Stimulated activated CD8-positive, alpha-beta memory T cell treated with anti-CD3 and anti-CD28 coated beads, Interleukin-4, amount 100 ng/mL, for 24 hours (primary cell): ENCODE data around the gene NEURL3.

ENCODE experiments used
- DNase-seq: peaks from one replicate; pipeline ENCODE4 v3.0.0-alpha.2; 2020; ENCODE audit warnings: low read depth

Gene NEURL3

DNA sequence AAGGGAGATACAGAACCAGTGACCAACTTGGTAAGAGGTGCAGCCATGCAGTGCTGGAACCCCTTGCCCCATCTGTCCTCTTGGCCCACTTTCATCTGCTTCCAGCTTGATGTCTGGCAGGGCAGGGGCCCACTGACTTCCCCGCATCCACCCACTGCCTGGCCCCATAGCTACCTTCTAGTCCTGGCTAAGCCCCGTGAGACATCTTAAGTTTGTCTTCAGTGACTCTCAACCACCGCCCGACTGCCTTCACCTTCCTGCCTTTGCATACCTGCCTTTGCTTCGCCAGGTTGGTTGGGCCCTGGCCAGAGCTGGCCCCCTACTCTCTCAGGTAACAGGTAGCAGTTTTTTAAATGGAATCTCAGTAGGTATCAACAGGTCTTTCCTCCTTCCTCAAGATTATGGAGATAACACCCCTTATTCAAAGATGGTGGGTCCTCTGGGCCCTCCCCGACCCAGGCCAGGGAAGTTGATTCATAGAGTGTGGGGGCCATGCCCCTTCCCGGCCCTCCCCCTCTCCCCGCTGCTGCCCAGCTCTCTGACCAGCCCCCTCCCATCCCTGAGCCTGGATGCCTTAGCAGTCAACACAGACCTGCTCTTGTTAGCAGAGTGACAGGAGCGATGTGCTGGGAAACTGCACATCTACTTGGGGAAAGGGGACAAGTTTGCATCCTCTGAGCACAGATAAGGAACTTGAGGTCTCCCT, 34.2 kb upstream of the NEURL3 start:
- no peak for DNase-seq

- DNase-seq = peak; percentile 85
These were observed 33.5 kb upstream of the NEURL3 start for GRCh38 chr2:96538487-96539214.

GRCh38 chr2:96537734-96538486, 32.8 kb upstream of the NEURL3 start:
- DNase-seq = no peak

DNA sequence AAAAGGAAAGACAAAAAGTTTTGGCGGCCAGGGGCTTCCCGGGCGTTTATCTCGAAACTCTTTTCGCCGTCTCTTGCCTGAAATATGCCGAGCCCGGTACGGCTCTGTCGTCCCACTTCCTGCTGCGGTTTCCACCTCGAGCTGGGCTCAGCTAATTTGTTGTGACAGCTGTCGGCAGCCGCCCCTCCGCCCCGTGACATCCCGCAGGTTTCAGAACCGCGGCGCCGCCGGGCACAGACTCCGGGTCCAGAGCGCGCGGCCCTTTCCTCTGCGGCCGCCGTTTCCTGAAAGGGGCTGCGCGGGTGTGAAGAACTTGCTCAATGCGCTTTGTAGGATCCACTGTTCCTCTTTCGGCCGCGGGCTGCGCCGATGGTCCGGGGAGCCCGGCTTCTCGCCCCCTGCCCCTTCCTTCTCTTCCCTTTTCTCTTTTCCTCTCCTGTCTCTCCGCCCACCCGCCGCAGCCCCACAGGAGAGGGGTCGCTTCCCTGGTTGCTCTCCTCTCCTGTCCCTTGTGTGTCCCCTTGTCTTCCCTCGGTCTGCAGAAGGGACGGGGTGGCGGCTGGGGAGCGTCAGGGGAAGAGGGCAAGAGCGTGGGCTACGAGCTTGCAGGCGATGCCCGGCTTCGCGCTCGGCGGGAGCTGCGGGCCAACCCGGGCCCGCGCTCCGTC, 32.0 kb upstream of the NEURL3 start:
- DNase-seq = peak; percentile 82

- peak; percentile 93 for DNase-seq
These were observed 31.4 kb upstream of the NEURL3 start, which contains the start of gene ARID5A for GRCh38 chr2:96536445-96537065. Gene ARID5A, plus strand, starts transcription at chr2:96536752. Its CDS starts 75 bp downstream, at chr2:96536827.

DNA sequence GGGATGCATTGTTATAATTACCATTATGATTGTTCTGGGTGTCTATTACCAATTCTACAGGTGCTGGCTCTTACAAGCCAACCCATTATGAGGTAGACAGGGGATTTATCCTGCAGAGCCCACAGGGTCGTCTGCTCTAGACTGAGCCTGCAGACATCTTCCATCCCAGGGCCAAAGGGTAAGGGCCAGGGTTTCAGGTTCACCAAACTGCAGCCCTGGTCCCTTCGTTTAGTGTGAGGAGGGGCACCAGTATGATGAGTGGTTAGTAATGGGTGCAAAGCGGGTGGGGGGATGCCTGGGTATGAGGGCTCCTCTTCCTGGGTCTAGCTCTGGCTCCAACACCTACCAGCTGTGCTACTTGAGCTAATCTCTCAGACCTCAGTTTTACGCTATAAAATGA, 30.2 kb upstream of the NEURL3 start:
- DNase-seq = no peak

GRCh38 chr2:96534701-96535181, 29.6 kb upstream of the NEURL3 start:
- DNase-seq = no peak

DNA sequence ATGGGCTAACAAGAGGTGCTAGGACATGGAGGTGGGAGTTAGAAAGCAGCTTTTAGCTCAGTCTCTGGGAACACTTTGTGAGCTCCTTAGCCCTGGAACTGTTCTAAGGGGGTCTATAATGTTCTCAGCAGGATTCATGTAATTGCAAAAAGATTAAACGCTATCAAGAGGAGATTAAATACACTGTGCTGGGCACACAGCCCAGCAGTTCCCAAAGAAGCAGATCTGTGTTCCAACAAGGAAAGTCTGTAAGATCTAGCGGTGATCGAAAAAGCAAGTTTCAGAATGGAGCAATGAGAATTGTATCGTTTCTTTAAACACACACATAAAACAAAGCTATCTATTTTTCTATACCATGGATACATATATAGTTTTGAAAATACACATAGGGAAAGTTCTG, 29.0 kb upstream of the NEURL3 start:
- no peak for DNase-seq

- no peak for DNase-seq
These were observed 28.3 kb upstream of the NEURL3 start for GRCh38 chr2:96533292-96534073.

GRCh38 chr2:96532641-96533291, 27.6 kb upstream of the NEURL3 start:
- DNase-seq = no peak

DNA sequence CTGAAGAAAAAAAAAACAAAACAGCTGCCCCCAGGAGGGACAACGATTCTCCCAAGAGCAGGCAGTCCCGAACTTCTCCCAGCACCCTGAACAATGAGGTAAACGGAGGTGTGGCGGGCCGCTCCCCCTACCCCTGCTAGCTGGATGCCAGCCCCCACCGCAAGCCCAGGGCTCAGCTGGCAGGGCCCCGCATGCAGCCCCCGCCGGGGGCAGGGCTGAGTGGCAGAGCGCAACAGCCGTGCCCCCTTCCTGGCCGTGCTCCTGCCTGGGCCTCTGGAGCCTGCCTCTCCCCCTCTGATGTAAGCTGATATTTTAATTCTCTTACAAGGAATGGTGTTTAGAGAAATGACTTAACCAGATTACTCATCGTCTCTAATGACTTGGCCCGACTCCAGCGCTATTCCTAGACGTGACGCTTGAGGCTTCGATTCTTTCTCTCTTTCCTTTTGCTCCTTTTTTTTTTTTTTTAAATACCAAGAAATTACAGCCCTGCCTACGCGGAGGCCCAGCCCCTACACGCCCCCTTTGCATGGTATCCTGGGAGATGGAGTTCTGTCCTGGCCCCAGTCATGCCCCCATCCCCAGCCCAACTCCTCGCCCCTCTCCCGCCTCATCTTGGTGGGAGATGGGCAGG, 26.8 kb upstream of the NEURL3 start:
- peak; percentile 72 for DNase-seq

- no peak for DNase-seq
These were observed 26.2 kb upstream of the NEURL3 start for GRCh38 chr2:96531366-96531765.

GRCh38 chr2:96530474-96531357, 25.6 kb upstream of the NEURL3 start:
- no peak for DNase-seq

- DNase-seq = no peak
These were observed 24.9 kb upstream of the NEURL3 start for GRCh38 chr2:96530144-96530430.

DNA sequence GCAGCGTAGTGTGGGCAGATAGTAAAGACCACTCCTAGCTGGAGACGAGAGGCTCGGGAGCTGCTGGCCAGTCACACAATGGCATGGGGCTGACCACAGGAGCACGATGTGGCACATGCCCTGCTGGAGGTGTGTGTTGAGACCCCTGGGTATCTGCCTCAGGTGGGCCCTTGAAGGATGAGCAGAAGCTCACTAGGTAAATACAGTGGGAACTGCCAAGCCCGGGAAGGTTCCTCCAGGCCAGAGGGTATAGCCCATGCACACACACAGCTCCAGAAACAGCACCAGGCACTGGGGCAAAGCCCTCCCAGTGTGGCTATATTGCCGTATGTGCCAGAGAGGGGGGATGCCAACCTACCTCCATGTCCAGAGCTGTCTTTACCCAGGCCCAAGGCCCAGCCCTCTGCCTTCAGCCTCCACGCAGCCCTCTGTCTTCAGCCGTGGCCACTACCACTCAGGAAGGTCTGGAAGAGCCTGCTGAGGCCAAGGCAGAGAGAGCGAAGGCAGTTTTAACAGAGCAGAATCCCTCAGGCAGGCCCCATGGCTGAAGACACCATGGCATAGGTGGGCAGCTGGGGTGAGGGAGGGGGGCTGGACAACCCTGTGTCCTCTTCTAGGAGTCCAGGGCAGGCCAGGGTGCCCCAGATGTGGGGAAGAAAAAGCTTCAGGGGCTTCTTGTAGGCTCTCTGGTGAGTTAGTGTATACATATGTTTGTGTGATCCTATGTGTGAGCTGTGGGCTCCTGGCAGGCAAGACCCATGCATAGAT, 24.4 kb upstream of the NEURL3 start:
- DNase-seq = no peak

DNA sequence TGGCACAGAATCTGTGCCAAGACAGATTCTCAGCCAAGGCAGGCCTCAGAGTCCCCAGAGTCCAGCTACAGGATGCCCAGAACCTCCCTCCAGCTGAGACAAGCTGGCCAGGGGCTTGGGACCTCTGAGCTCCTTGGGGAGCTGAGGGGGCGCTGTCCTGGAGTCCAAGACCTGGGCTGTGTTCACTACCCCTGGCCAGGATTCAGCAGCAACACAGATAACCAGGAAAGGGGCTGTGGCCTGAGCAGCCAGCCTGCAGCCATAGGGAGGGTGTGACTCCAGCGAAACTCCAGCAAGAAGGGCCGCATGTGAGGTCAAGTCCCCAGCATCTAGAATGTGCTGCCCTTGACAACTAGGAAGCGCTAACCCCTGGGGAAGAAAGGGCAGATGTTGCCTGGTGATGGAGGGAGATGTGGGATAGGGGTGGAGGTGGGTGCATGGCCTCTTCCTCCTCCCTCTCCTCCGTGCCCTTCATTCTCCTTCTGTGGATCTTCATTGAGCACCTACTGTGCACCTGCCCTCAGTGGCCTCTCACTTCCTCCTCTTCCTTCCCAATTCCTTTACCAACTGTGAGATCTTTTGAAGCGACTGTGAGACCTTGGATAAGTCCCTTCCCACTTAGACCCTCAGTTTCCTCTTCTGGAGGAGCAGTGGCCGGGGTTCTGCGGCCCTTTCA, 23.7 kb upstream of the NEURL3 start:
- no peak for DNase-seq

DNA sequence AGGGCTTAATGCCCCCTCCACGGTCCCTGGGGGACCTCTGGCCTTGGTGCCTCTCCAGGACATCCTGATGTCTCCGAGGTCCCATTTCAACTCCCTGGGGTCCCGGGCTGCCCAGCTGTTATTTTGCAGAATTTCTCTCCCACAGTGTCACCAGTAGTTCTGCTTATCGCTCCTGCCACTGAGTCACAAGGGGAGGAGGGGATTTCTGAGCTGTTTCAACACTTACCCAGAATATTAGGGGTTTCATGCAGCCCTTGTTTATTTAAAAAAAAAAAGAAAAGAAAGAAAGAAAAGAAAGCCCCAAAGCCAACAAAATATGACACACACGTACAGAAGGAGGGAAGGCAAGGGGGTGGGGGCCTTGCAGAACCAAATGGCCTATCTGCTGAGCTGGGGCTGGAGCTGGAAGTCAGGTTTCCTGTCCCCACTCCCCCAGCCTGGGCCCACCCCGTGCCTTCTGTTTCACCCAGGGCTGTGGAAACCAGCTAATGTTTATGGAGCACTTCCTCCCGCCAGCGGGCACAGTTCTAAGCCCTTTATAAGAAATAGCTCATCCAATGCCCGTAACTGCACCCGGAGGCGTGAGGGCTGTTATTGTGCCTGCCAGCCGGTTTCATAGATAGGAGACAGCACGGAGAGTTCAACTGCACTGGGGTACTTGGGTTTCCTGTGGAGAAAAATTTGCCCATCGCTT, 23.0 kb upstream of the NEURL3 start:
- peak; percentile 45 for DNase-seq
